HEK293 (cell line): ENCODE measurements around the gene HOXD9.
A peak's percentile ranks its signal among the peaks of the same experiment; 100 is the strongest.

Source experiments
- GLI4 ChIP-seq: fragments of 450-650 bp; formaldehyde crosslinking; IDR thresholded peaks from 2 replicates; pipeline ENCODE4 v1.5.1; 2016; ENCODE audit warnings: missing biosample characterization, missing genetic modification characterization
- PRDM4 ChIP-seq: fragments of 450-650 bp; formaldehyde crosslinking; IDR thresholded peaks from 2 replicates; pipeline ENCODE4 v1.5.1; 2017; ENCODE audit warnings: missing biosample characterization, missing genetic modification characterization
- SALL2 ChIP-seq: fragments of 450-650 bp; formaldehyde crosslinking; IDR thresholded peaks from 2 replicates; pipeline ENCODE4 v1.5.0; 2017; ENCODE audit warnings: missing biosample characterization, mild to moderate bottlenecking, missing genetic modification characterization, borderline replicate concordance
- ZBTB6 ChIP-seq: fragments of 450-650 bp; formaldehyde crosslinking; IDR thresholded peaks from 2 replicates; pipeline ENCODE4 v1.5.1; 2017; ENCODE audit warnings: missing biosample characterization, missing genetic modification characterization
- ZBTB7A ChIP-seq: fragments of 450-650 bp; formaldehyde crosslinking; IDR thresholded peaks from 2 replicates; pipeline ENCODE4 v1.5.1; 2016; ENCODE audit warnings: low read depth, missing biosample characterization, missing genetic modification characterization
- ZFP3 ChIP-seq: fragments of 450-650 bp; formaldehyde crosslinking; IDR thresholded peaks from 2 replicates; pipeline ENCODE4 v1.5.1; 2016; ENCODE audit warnings: low read depth, missing biosample characterization, missing genetic modification characterization
- ZNF133 ChIP-seq: fragments of 450-650 bp; formaldehyde crosslinking; IDR thresholded peaks from 2 replicates; pipeline ENCODE4 v1.5.1; 2016; ENCODE audit warnings: missing biosample characterization, missing genetic modification characterization
- ZNF140 ChIP-seq: fragments of 450-650 bp; formaldehyde crosslinking; IDR thresholded peaks from 2 replicates; pipeline ENCODE4 v1.5.1; 2016; ENCODE audit warnings: missing biosample characterization, missing genetic modification characterization
- ZNF157 ChIP-seq: fragments of 450-650 bp; formaldehyde crosslinking; IDR thresholded peaks from 2 replicates; pipeline ENCODE4 v1.5.1; 2016; ENCODE audit warnings: missing biosample characterization, missing genetic modification characterization
- ZNF16 ChIP-seq: fragments of 450-650 bp; formaldehyde crosslinking; IDR thresholded peaks from 2 replicates; pipeline ENCODE4 v1.5.1; 2016; ENCODE audit warnings: low read depth, missing biosample characterization, missing genetic modification characterization
- ZNF2 ChIP-seq: fragments of 450-650 bp; formaldehyde crosslinking; IDR thresholded peaks from 2 replicates; pipeline ENCODE4 v1.5.1; 2016; ENCODE audit warnings: missing biosample characterization, missing genetic modification characterization
- ZNF26 ChIP-seq: fragments of 450-650 bp; formaldehyde crosslinking; IDR thresholded peaks from 2 replicates; pipeline ENCODE4 v1.5.1; 2016; ENCODE audit warnings: missing biosample characterization, missing genetic modification characterization
- ZNF610 ChIP-seq: fragments of 450-650 bp; formaldehyde crosslinking; IDR thresholded peaks from 2 replicates; pipeline ENCODE4 v1.5.1; 2016; ENCODE audit warnings: missing biosample characterization, missing genetic modification characterization, borderline replicate concordance
- ZNF654 ChIP-seq: fragments of 450-650 bp; formaldehyde crosslinking; IDR thresholded peaks from 2 replicates; pipeline ENCODE4 v1.5.1; 2016; ENCODE audit warnings: low read depth, missing biosample characterization, missing genetic modification characterization
- TF ChIP-seq, protein P1 (sequence below): sonication (generic); formaldehyde crosslinking; IDR thresholded peaks from 2 replicates; pipeline ENCODE4 v1.8.1; 2022; ENCODE audit warnings: mild to moderate bottlenecking, moderate library complexity, missing genetic modification reagents
- TF ChIP-seq, protein P2 (sequence below): fragments of 450-650 bp; formaldehyde crosslinking; IDR thresholded peaks from 2 replicates; pipeline ENCODE4 v1.5.1; 2016; ENCODE audit warnings: missing biosample characterization, missing genetic modification characterization
- TF ChIP-seq, protein P3 (sequence below): fragments of 450-650 bp; formaldehyde crosslinking; IDR thresholded peaks from 2 replicates; pipeline ENCODE4 v1.5.1; 2016; ENCODE audit warnings: missing biosample characterization, missing genetic modification characterization
- TF ChIP-seq, protein P4 (sequence below): fragments of 450-650 bp; formaldehyde crosslinking; IDR thresholded peaks from 2 replicates; pipeline ENCODE4 v1.5.1; 2016; ENCODE audit warnings: missing biosample characterization, missing genetic modification characterization
- TF ChIP-seq, protein P5 (sequence below): fragments of 450-650 bp; formaldehyde crosslinking; IDR thresholded peaks from 2 replicates; pipeline ENCODE4 v1.5.0; 2017; ENCODE audit warnings: missing biosample characterization, missing genetic modification characterization, borderline replicate concordance
- TF ChIP-seq, protein P6 (sequence below): fragments of 450-650 bp; formaldehyde crosslinking; IDR thresholded peaks from 2 replicates; pipeline ENCODE4 v1.5.1; 2016; ENCODE audit warnings: missing biosample characterization, missing genetic modification characterization, borderline replicate concordance
- TF ChIP-seq, protein P7 (sequence below): fragments of 450-650 bp; formaldehyde crosslinking; IDR thresholded peaks from 2 replicates; pipeline ENCODE4 v1.5.1; 2016; ENCODE audit warnings: missing biosample characterization, missing genetic modification characterization

Gene HOXD9

GRCh38 chr2:176106581-176107539 is 15.7 kb upstream of the HOXD9 start, which contains the start of gene HOXD11 (continued):
- peak; percentile 76 for TF ChIP-seq PRDM4 (tag by site-specific recombination)
- no peak for TF ChIP-seq GLI4
- TF ChIP-seq ZFP3 (tag by site-specific recombination): no peak
- peak; percentile 97 for TF ChIP-seq ZBTB6 (tag by site-specific recombination)
- peak; percentile 18; the same call in 1 of the 2 replicates for TF ChIP-seq ZNF2 (tag by site-specific recombination)
- no peak for TF ChIP-seq ZNF16
- TF ChIP-seq ZNF610 (tag by site-specific recombination): no peak; the same call in 1 of the 2 replicates
- TF ChIP-seq, protein P1, sequence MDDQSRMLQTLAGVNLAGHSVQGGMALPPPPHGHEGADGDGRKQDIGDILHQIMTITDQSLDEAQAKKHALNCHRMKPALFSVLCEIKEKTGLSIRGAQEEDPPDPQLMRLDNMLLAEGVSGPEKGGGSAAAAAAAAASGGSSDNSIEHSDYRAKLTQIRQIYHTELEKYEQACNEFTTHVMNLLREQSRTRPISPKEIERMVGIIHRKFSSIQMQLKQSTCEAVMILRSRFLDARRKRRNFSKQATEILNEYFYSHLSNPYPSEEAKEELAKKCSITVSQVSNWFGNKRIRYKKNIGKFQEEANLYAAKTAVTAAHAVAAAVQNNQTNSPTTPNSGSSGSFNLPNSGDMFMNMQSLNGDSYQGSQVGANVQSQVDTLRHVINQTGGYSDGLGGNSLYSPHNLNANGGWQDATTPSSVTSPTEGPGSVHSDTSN: 0 out of 2 replicates have a peak, but pooled peaks have one; percentile 13
- TF ChIP-seq ZNF26: no peak
- TF ChIP-seq ZNF157 (tag by site-specific recombination): no peak
- no peak for TF ChIP-seq SALL2 (tag by site-specific recombination)
- TF ChIP-seq ZNF654 (tag by site-specific recombination): no peak
- TF ChIP-seq, protein P2, sequence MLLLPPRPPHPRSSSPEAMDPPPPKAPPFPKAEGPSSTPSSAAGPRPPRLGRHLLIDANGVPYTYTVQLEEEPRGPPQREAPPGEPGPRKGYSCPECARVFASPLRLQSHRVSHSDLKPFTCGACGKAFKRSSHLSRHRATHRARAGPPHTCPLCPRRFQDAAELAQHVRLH (tag by site-specific recombination): no peak
- TF ChIP-seq, protein P3, sequence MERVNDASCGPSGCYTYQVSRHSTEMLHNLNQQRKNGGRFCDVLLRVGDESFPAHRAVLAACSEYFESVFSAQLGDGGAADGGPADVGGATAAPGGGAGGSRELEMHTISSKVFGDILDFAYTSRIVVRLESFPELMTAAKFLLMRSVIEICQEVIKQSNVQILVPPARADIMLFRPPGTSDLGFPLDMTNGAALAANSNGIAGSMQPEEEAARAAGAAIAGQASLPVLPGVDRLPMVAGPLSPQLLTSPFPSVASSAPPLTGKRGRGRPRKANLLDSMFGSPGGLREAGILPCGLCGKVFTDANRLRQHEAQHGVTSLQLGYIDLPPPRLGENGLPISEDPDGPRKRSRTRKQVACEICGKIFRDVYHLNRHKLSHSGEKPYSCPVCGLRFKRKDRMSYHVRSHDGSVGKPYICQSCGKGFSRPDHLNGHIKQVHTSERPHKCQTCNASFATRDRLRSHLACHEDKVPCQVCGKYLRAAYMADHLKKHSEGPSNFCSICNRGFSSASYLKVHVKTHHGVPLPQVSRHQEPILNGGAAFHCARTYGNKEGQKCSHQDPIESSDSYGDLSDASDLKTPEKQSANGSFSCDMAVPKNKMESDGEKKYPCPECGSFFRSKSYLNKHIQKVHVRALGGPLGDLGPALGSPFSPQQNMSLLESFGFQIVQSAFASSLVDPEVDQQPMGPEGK (tag by site-specific recombination): no peak; the same call in none of the 2 replicates
- TF ChIP-seq, protein P4, sequence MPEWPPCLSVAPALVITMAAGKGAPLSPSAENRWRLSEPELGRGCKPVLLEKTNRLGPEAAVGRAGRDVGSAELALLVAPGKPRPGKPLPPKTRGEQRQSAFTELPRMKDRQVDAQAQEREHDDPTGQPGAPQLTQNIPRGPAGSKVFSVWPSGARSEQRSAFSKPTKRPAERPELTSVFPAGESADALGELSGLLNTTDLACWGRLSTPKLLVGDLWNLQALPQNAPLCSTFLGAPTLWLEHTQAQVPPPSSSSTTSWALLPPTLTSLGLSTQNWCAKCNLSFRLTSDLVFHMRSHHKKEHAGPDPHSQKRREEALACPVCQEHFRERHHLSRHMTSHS (tag by site-specific recombination): no peak
- TF ChIP-seq ZNF133 (tag by site-specific recombination): no peak
- TF ChIP-seq, protein P5, sequence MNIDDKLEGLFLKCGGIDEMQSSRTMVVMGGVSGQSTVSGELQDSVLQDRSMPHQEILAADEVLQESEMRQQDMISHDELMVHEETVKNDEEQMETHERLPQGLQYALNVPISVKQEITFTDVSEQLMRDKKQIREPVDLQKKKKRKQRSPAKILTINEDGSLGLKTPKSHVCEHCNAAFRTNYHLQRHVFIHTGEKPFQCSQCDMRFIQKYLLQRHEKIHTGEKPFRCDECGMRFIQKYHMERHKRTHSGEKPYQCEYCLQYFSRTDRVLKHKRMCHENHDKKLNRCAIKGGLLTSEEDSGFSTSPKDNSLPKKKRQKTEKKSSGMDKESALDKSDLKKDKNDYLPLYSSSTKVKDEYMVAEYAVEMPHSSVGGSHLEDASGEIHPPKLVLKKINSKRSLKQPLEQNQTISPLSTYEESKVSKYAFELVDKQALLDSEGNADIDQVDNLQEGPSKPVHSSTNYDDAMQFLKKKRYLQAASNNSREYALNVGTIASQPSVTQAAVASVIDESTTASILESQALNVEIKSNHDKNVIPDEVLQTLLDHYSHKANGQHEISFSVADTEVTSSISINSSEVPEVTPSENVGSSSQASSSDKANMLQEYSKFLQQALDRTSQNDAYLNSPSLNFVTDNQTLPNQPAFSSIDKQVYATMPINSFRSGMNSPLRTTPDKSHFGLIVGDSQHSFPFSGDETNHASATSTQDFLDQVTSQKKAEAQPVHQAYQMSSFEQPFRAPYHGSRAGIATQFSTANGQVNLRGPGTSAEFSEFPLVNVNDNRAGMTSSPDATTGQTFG: no peak
- no peak for TF ChIP-seq ZBTB7A (tag by site-specific recombination)
- TF ChIP-seq, protein P6, sequence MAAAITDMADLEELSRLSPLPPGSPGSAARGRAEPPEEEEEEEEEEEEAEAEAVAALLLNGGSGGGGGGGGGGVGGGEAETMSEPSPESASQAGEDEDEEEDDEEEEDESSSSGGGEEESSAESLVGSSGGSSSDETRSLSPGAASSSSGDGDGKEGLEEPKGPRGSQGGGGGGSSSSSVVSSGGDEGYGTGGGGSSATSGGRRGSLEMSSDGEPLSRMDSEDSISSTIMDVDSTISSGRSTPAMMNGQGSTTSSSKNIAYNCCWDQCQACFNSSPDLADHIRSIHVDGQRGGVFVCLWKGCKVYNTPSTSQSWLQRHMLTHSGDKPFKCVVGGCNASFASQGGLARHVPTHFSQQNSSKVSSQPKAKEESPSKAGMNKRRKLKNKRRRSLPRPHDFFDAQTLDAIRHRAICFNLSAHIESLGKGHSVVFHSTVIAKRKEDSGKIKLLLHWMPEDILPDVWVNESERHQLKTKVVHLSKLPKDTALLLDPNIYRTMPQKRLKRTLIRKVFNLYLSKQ (tag by site-specific recombination): no peak
- no peak for TF ChIP-seq ZNF140 (tag by site-specific recombination)
- TF ChIP-seq, protein P7, sequence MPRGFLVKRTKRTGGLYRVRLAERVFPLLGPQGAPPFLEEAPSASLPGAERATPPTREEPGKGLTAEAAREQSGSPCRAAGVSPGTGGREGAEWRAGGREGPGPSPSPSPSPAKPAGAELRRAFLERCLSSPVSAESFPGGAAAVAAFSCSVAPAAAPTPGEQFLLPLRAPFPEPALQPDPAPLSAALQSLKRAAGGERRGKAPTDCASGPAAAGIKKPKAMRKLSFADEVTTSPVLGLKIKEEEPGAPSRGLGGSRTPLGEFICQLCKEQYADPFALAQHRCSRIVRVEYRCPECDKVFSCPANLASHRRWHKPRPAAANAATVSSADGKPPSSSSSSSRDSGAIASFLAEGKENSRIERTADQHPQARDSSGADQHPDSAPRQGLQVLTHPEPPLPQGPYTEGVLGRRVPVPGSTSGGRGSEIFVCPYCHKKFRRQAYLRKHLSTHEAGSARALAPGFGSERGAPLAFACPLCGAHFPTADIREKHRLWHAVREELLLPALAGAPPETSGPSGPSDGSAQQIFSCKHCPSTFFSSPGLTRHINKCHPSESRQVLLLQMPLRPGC: peak; percentile 67
